SIG-M5 treated with dmso at 0.1 percent for 504 hours (cell line): ENCODE results near the gene NUAK1.

Experiments
- DNase-seq: peaks from one replicate; lab custom pipeline; 2025; ENCODE audit not compliant: unreplicated experiment; lab: John Stamatoyannopoulos, UW

Gene NUAK1

DNA sequence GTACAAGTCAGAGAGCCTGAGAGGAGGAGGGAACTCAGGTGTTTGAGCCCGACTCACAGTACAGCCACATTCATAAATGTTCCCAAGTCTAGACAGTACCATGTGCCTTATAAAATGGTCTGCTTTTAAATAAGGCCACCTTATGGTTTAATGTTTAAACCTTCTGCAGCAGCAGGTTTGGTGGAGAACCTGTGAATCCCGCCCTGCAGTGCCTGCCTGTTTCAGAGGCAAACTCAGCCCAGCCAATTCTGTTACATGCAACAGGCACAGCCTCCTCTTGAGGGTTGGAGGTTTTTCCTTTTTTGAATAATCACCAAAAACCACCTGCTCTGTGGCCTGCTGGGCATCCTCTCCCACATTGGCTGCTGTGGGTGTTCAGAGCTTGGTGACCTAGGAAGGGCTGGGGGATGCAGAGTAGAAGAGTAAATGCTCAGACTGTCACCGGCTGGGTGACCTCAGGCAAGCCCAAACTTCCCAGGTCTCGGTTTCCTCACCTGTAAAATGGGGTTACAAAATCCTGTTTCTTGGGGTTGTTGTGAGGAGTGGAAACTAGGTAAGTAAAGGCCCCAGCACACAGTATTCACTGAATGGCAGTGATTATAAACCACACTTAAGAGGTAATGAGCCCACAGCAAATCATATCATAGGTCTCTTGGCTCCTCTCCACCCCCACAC lies 28.0 kb downstream of the NUAK1 start:
- no peak for DNase-seq

- no peak for DNase-seq
Observed at GRCh38 chr12:106109168-106109910, 29.4 kb downstream of the NUAK1 start.

- no peak for DNase-seq
Observed at GRCh38 chr12:106108185-106108835, 30.4 kb downstream of the NUAK1 start.

GRCh38 chr12:106107566-106107965 lies 31.2 kb downstream of the NUAK1 start:
- DNase-seq = no peak

DNA sequence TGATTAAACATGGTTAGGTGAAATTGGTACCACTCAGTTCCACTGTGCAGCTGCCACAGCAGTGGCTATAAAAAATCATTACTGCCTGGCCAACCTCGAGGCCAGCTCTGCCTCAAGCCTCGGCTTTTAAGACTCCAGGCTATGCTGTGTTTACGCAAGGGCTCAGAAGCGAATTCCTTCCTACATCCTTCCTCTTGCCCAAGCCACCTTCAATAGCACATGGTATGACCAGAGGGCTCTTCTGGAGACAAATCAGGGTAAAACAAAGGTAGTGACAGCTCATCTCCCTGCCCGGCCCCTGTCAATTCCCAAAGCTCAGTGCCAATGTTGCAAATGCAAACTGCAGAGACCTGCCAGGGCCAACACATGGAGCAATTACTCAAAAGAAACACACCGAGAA lies 31.9 kb downstream of the NUAK1 start:
- peak; percentile 15 for DNase-seq

DNA sequence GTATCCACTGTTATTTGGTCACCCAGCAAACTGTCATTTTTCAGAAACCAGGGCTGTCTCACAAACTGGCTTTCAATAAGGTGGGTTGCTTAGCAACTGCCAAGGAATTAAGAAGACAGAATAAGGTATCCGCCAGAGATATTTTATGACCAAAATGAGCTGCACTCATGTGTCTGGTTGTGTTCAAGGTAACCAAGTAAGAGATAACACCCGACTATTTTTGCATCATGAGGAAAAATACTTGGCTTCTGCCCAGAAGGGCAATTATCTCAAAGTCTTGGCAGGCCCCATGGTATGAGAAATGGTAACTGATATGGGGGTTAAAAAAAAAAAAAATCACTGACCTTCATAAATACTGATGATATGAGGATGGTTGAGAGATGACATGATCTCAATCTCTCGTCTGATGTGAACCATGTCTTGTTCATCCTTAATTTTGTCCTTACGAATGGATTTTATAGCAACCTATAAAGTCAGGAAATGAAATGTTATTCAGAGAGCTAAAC lies 32.6 kb downstream of the NUAK1 start:
- no peak for DNase-seq

DNA sequence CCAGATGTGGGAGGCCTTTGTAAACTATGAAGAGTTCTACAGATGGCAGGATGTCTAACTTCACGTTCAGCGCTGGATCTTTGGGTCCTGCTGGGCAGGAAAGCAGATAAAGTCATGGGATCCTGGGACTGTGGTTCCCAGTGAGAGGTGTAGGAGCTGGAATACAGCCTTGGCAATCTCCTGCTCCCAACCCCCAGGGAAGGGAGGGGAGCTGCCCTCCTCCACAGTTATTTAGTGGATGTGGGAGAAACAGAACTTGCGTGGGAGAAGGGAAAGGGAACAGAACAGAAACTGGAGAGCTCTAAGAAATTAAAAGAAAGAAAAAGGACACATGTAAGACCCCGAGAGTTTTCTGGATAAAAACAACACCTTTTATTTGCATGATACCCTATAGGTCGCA lies 37.0 kb downstream of the NUAK1 start:
- no peak for DNase-seq

- DNase-seq = no peak
Observed at GRCh38 chr12:106098691-106099200, 40.0 kb downstream of the NUAK1 start.

DNA sequence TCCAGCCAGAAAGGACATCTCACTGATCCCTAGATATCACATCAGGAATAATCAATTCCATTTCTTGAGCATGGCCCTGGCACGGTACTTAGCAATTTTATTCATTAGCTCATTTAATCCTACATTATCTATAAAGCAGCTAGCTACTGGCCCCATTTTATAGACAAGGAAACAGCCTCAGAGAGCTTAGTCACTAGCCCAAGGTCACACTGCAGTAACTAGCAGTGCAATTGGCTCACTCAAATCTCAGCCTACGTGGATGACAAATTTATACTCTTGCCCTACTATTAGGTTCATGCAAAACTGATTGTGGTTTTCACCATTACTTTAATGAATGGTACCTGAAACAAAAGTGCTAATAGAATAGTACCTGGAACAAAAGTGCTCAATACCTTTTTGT lies 41.7 kb downstream of the NUAK1 start:
- DNase-seq = no peak

DNA sequence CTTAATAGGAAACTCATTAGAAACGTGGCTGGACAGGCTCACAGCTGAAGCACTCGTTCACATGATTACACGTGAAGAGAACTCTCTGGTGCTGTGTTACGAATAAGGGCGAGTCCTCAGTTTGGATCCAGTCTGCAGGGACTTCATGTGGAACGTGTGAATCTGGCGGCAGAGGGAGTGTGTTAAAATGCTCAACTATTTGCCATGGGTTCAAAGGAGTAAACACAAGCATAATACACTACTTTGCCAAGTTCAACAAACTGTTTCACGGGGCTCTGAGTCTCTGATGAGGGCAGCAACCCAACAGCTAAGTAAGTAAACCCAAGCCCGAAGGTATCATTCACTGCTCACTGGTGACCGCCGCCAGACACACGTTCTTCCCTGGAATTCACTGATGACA lies 42.4 kb downstream of the NUAK1 start:
- DNase-seq = no peak

DNA sequence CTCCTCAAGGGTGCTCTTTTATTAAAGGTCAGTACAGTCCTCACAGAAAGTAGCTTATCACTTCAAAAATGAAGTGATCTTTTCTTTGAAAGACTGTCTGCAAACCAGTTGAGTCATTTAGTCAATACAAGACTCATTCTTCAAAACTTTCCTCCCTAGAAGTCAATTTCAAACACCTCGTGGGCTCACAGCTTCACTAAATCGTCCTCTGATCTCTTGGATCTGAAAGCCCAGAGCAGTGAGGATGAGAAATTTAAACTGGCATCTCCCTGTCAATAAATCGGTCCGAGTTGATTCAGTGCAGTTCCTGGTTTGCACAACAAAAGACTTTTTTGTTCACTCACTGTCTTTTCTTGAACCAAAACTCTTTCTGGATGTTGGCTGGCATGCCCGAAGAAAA lies 44.5 kb downstream of the NUAK1 start:
- DNase-seq = no peak

DNA sequence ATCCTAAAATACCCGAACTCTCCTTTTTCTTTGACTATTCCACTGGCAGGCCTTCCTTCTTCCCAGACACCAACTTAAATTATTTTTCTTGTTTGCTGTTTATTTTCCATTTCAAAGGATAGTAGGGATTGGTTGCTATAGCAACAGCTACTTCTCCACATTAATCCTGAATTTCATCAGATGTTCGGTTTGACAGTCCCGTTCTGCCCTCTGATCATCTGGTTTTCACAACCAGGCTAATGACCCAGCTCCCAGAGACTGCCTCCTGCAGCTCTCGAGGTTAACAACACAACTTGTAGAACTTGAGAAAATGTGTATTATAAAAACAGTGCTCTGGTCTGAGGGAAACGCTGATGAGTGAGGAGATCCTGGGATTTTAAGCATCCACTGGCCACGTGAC lies 45.5 kb downstream of the NUAK1 start:
- DNase-seq = no peak

DNA sequence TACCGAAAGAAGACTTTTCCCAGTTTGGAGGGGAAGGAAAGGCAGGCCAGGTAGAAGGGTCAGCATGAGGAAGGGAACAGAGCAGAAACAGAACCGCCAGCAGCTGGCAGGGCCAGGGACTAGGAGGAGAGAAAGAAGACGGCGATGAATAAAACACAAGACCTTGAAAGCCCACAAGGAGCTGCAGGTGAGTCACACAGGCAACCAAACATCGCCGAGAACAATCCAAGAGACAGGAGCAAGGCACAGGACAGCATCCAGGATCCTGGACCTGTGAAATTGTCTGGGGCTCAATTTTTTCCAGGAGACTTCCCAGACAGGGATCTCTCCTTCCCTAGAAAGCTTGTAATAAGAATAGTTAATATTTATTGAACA lies 47.3 kb downstream of the NUAK1 start:
- no peak for DNase-seq

GRCh38 chr12:106090591-106091445 lies 47.9 kb downstream of the NUAK1 start:
- DNase-seq = no peak

- DNase-seq = no peak
Observed at GRCh38 chr12:106089935-106090334, 48.8 kb downstream of the NUAK1 start.

- no peak for DNase-seq
Observed at GRCh38 chr12:106088811-106089485, 49.8 kb downstream of the NUAK1 start.

DNA sequence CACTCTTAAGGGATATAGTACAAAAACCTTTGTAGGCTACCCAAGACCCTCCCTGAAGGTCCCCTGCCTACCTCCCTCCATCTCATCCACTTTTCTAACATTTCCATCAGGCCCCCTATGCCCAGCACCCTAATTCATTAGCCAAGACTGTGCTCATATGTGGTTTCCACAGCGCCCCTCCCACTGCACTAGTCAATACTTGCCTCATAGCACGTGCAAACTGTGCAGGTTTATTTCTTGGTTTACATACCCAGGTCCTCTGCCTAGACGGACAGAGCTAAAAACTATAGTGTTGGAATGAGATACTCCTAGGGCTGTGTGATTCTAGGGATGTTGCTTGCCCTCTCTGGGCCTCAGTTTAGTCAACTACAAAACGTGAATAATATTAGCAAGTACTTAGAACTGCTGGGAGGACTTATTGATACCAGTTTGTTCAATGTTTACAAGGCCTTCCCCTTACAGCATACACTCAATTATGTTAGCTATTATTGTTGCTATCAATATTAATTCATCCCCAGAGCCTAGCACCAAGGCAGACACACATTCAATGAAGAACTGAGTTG lies 50.4 kb downstream of the NUAK1 start:
- no peak for DNase-seq

DNA sequence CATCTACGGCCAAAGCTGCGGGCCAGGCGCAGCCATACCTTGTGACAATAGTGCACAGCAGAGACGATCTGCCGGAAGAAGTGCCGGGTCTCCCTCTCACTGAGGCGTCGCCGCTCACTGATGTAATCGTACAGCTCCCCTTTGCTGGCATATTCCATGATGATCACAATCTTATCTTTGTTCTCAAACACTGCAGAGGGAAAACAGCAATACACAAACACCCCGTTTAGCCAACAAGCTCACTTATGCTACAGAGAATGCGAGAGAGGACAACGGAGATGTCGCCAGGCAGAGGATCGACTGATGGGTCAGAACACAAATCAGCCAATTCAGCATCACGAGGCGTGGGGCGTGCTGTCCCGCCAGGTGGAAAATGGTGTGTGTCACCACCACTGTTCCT lies 52.1 kb downstream of the NUAK1 start:
- no peak for DNase-seq

- no peak for DNase-seq
Observed at GRCh38 chr12:106085213-106085612, 53.5 kb downstream of the NUAK1 start.

GRCh38 chr12:106084759-106085158 lies 54.0 kb downstream of the NUAK1 start:
- DNase-seq = no peak
